Endothelial cell of umbilical vein (primary cell): ENCODE data around the gene PRRC2C. TPM values are rescaled to one million over a fixed set of nuclear protein-coding genes. Genes with fewer than 3 reads are reported as not detected.

Experiments
- BruUV-seq: library from RNA; stranded (reverse); fragments of 400-500 nt; replicated peaks from 2 replicates; lab custom pipeline; 2021; lab: Mats Ljungman, UMichigan
- CTCF ChIA-PET: fragments of 300-600, 350-600 bp; sonication (Branson Sonifier 250); formaldehyde crosslinking; loops from one replicate; lab custom pipeline; 2021; ENCODE audit warnings: antibody characterized with exemption, inconsistent platforms; lab: Charles Lee
- POLR2A ChIA-PET: fragments of 300-600, 350-600 bp; sonication (Branson Sonifier 250); formaldehyde crosslinking; loops from one replicate; lab custom pipeline; 2021; ENCODE audit warnings: antibody characterized with exemption, inconsistent platforms; lab: Charles Lee
- DNase-seq: peaks from one replicate; pipeline ENCODE4 v3.0.0-alpha.2; 2011; ENCODE audit warnings: low read depth, low spot score
- FAIRE-seq: peaks from 2 replicates; lab custom pipeline; 2011; peaks lifted over from hg19 to GRCh38; lab: Jason Lieb, UNC
- H2AFZ ChIP-seq: 2 replicates; pipeline ENCODE4 v1.6.0; 2012; ENCODE audit warnings: low read depth, low read length, control low read depth, inconsistent platforms
- H3K27ac ChIP-seq: 2 replicates; pipeline ENCODE4 v1.5.1; 2011; ENCODE audit warnings: low read depth, mild to moderate bottlenecking, control low read depth, low read length, moderate library complexity; ENCODE audit not compliant: insufficient read depth
- H3K27me3 ChIP-seq, 2 experiments: 2 replicates each; pipeline versions ENCODE4 v1.6.0 to v1.6.1; 2011; ENCODE audit warnings: low read length in 2 of 2, mixed read lengths in 1 of 2; ENCODE audit not compliant: control insufficient read depth in 2 of 2, insufficient read depth in 2 of 2
- H3K36me3 ChIP-seq, 2 experiments: 2 replicates in 1 of 2; 3 replicates in 1 of 2; pipeline ENCODE4 v1.5.1; 2011; ENCODE audit warnings: low read length in 2 of 2, mild to moderate bottlenecking in 1 of 2, moderate library complexity in 1 of 2; ENCODE audit not compliant: control insufficient read depth in 2 of 2, insufficient read depth in 2 of 2; ENCODE audit errors: extremely low read depth in 1 of 2
- H3K4me1 ChIP-seq: 3 replicates; pipeline ENCODE4 v1.5.1; 2011; ENCODE audit warnings: mild to moderate bottlenecking, low read length; ENCODE audit not compliant: control insufficient read depth, insufficient read depth; ENCODE audit errors: extremely low read depth
- H3K4me2 ChIP-seq: 2 replicates; pipeline ENCODE4 v1.6.1; 2011; ENCODE audit warnings: low read length, control low read depth, mixed read lengths; ENCODE audit not compliant: insufficient read depth
- H3K4me3 ChIP-seq, 3 experiments: fragments of 200-600 bp in 1 of 3; sonication (generic), shearing (Covaris generic) in 1 of 3; replicated peaks in 1 of 3; 2 replicates each; pipeline ENCODE4 v1.5.1; 2011 to 2016; ENCODE audit warnings: control low read depth in 3 of 3, low read length in 3 of 3, mild to moderate bottlenecking in 2 of 3, inconsistent platforms in 1 of 3, low read depth in 1 of 3, moderate library complexity in 1 of 3; ENCODE audit not compliant: insufficient read depth in 1 of 3
- H3K79me2 ChIP-seq: 2 replicates; pipeline ENCODE4 v1.6.0; 2012; ENCODE audit warnings: low read length, inconsistent platforms; ENCODE audit not compliant: control insufficient read depth, insufficient read depth
- H3K9ac ChIP-seq: replicated peaks from 2 replicates; pipeline ENCODE3; 2011; ENCODE audit warnings: low read length, control low read depth; ENCODE audit not compliant: insufficient read depth; ENCODE audit errors: extremely low read depth
- H3K9me1 ChIP-seq: replicated peaks from 3 replicates; pipeline ENCODE4 v1.6.0; 2011; ENCODE audit warnings: mild to moderate bottlenecking, low read length; ENCODE audit not compliant: control insufficient read depth, insufficient read depth; ENCODE audit errors: extremely low read depth
- H3K9me3 ChIP-seq: replicated peaks from 2 replicates; pipeline ENCODE4 v1.5.1; 2012; ENCODE audit warnings: low read length, inconsistent platforms; ENCODE audit not compliant: control insufficient read depth, insufficient read depth
- H4K20me1 ChIP-seq: replicated peaks from 2 replicates; pipeline ENCODE3; 2011; ENCODE audit warnings: mild to moderate bottlenecking, low read length; ENCODE audit not compliant: control insufficient read depth, insufficient read depth; ENCODE audit errors: extremely low read depth
- CTCF ChIP-seq, 2 donors: IDR thresholded peaks; 1 replicate in 1 of 2; 2 replicates in 1 of 2; pipeline ENCODE4 v1.5.1; 2011; ENCODE audit warnings: low read length in 2 of 2, mild to moderate bottlenecking in 2 of 2, moderate library complexity in 2 of 2, control low read depth in 1 of 2, inconsistent platforms in 1 of 2, low read depth in 1 of 2; ENCODE audit not compliant: insufficient read depth in 1 of 2; ENCODE audit errors: extremely low read depth in 1 of 2
- EZH2 ChIP-seq: IDR thresholded peaks from 2 replicates; pipeline ENCODE4 v1.6.1; 2012; ENCODE audit warnings: borderline replicate concordance, low read depth, mild to moderate bottlenecking, moderate library complexity, low read length, inconsistent platforms; ENCODE audit not compliant: severe bottlenecking
- FOS ChIP-seq: IDR thresholded peaks from 2 replicates; pipeline ENCODE4 v1.6.1; 2011; ENCODE audit warnings: mild to moderate bottlenecking, low read length, moderate library complexity, borderline replicate concordance; ENCODE audit not compliant: insufficient read depth
- GATA2 ChIP-seq: IDR thresholded peaks from 2 replicates; pipeline ENCODE4 v1.7.0; 2011; ENCODE audit warnings: low read depth, mild to moderate bottlenecking, moderate library complexity, mixed read lengths, low read length; ENCODE audit not compliant: insufficient read length, insufficient read depth
- JUN ChIP-seq: IDR thresholded peaks from 2 replicates; pipeline ENCODE4 v1.6.1; 2011; ENCODE audit warnings: borderline replicate concordance, low read depth; ENCODE audit not compliant: insufficient read length, insufficient read depth
- MAX ChIP-seq: IDR thresholded peaks from 2 replicates; pipeline ENCODE4 v1.6.1; 2011; ENCODE audit not compliant: insufficient read depth, insufficient read length
- MYC ChIP-seq: IDR thresholded peaks from one replicate; pipeline ENCODE4 v1.6.1; 2011; ENCODE audit warnings: mild to moderate bottlenecking, low read depth, low read length
- POLR2A ChIP-seq: IDR thresholded peaks from 2 replicates; pipeline ENCODE4 v1.6.1; 2012; ENCODE audit warnings: low read depth, mild to moderate bottlenecking, control low read depth, low read length
- POLR2AphosphoS5 ChIP-seq: IDR thresholded peaks from 2 replicates; pipeline ENCODE4 v1.6.1; 2012; ENCODE audit warnings: low read depth, mild to moderate bottlenecking, control low read depth, low read length, moderate library complexity; ENCODE audit not compliant: insufficient read depth
- dilution Hi-C: fragments of 300-500 bp; cut with MboI; formaldehyde crosslinking; loops from one replicate; pipeline ENCODE4 v1.15.0; 2019; ENCODE audit warnings: low sequenced_read_pairs; ENCODE audit not compliant: extremely low pct_ligation_motif_present
- intact Hi-C: fragments of 100-400 bp; cut with micrococcal nuclease; formaldehyde crosslinking; loops from one replicate; pipeline ENCODE4 v1.10.0; 2022
- polyA plus RNA-seq, 4 experiments: library from polyadenylated mRNA; depleted of rRNA in 3 of 4; stranded (reverse) in 3 of 4; unstranded in 1 of 4; fragments of >200 nt; gene quantifications; 2 replicates each; pipeline versions ENCODE4 v1.2.1 to v1.2.3, GENCODE V29; 2011 to 2012; ENCODE audit warnings: missing spikeins in 1 of 4
- total RNA-seq: library from RNA; stranded (reverse); gene quantifications from 2 replicates; pipeline ENCODE4 v1.2.3, GENCODE V29; 2021

Gene PRRC2C
- total and polyA plus RNA-seq, 2 donors (not counting 3 experiments of a cell fraction or from before 2014, with no cell fraction given) = 65.7 to 199 TPM

- Histone ChIP-seq H3K4me3 (no peak overlapping the region), H4K20me1 (no peaks in the 10 kb centered on the region), H3K4me2 (no peak overlapping the region), H3K27ac (no peak overlapping the region), H3K9me1 (no peaks in the 10 kb centered on the region), H3K36me3 (peaks cover 3 to 6% of the 10 kb centered on the region in 2 experiments), H2AFZ (no peak overlapping the region), H3K9me3 (no peaks in the 10 kb centered on the region), H3K79me2 (no peaks in the 10 kb centered on the region), H3K4me1 (no peaks in the 10 kb centered on the region), H3K27me3 (no peaks in the 10 kb centered on the region), H3K9ac (no peak overlapping the region)
- no peak for DNase-seq
- no peak for FAIRE-seq
- dilution Hi-C loops = no loop called here
- intact Hi-C loops = no loop called here
- no TSS peak for BruUV-seq
- POLR2A ChIA-PET = no interaction called here
- CTCF ChIA-PET = interaction anchor here (1.5 to 1.7 kb wide), 2 partner anchors 48 to 120 kb away, joined by 3 to 6 read pairs; no protein-coding TSS in a partner anchor
- TF ChIP-seq JUN = no peak
- no peak for TF ChIP-seq POLR2AphosphoS5
- no peak for TF ChIP-seq EZH2
- no peak for TF ChIP-seq CTCF (IDR thresholded peaks at IDR 0.05; ENCODE audit: extremely low read depth in 1 of 2, insufficient read depth in 1 of 2, low read depth in 1 of 2, low read length in 2 of 2)
- TF ChIP-seq MAX = no peak
- no peak for TF ChIP-seq FOS
- TF ChIP-seq POLR2A = no peak
- TF ChIP-seq GATA2 = no peak
- no peak for TF ChIP-seq MYC
Observed at GRCh38 chr1:171596705-171597104, 111.4 kb downstream of the PRRC2C start.
